Activated T-cell treated with anti-CD3 and anti-CD28 coated beads for 4 hours (primary cell): ENCODE measurements around the gene CAMTA2.
"Not testable (repeated sequence)": the region's sequence is repeated elsewhere in the genome, so short reads cannot be mapped to it uniquely, and the experiment has no call there.

Experiments
- DNase-seq: peaks from one replicate; pipeline ENCODE4 v3.0.0-alpha.2; 2020

The CAMTA2 gene

GRCh38 chr17:4986951-4987766 lies at the start of gene CAMTA2:
Gene CAMTA2, minus strand, starts transcription at chr17:4987675. Its CDS starts 1,453 bp downstream, at chr17:4986222.
- peak; percentile 85 for DNase-seq

GRCh38 chr17:5035315-5035714 lies 47.8 kb upstream of the CAMTA2 start, which contains the start of gene SLC52A1:
Gene SLC52A1, minus strand, starts transcription at chr17:5035426. Its CDS starts 820 bp downstream, at chr17:5034606.
- DNase-seq: no peak

GRCh38 chr17:5034651-5035050 lies 47.2 kb upstream of the CAMTA2 start:
- DNase-seq: no peak

- no peak for DNase-seq
Measured at GRCh38 chr17:5034063-5034462, 46.6 kb upstream of the CAMTA2 start.

- no peak for DNase-seq
Measured at GRCh38 chr17:5033352-5034015, 46.0 kb upstream of the CAMTA2 start.

GRCh38 chr17:5032865-5033264 lies 45.4 kb upstream of the CAMTA2 start:
- DNase-seq: no peak

- DNase-seq: peak; percentile 78
Measured at GRCh38 chr17:5031365-5032082, 44.0 kb upstream of the CAMTA2 start.

GRCh38 chr17:5030168-5030567 lies 42.7 kb upstream of the CAMTA2 start:
- not testable (repeated sequence) for DNase-seq

GRCh38 chr17:5027916-5028315 lies 40.4 kb upstream of the CAMTA2 start:
- DNase-seq: no peak

GRCh38 chr17:5027299-5027698 lies 39.8 kb upstream of the CAMTA2 start:
- no peak for DNase-seq

GRCh38 chr17:5024604-5025003 lies 37.1 kb upstream of the CAMTA2 start:
- no peak for DNase-seq

GRCh38 chr17:5023588-5024147 lies 36.2 kb upstream of the CAMTA2 start:
- no peak for DNase-seq

GRCh38 chr17:5022171-5022711 lies 34.8 kb upstream of the CAMTA2 start:
- DNase-seq: no peak

- no peak for DNase-seq
Measured at GRCh38 chr17:5020502-5021023, 33.1 kb upstream of the CAMTA2 start.

GRCh38 chr17:5019475-5019956 lies 32.0 kb upstream of the CAMTA2 start:
- DNase-seq: no peak

- no peak for DNase-seq
Measured at GRCh38 chr17:5014357-5014756, 26.9 kb upstream of the CAMTA2 start.

GRCh38 chr17:5011928-5012327 lies 24.5 kb upstream of the CAMTA2 start:
- DNase-seq: no peak

- DNase-seq: no peak
Measured at GRCh38 chr17:5003214-5003867, 15.9 kb upstream of the CAMTA2 start.

GRCh38 chr17:5002121-5002788 lies 14.8 kb upstream of the CAMTA2 start:
- no peak for DNase-seq

- no peak for DNase-seq
Measured at GRCh38 chr17:5000237-5000639, 12.8 kb upstream of the CAMTA2 start.

GRCh38 chr17:4999430-5000093 lies 12.1 kb upstream of the CAMTA2 start:
- no peak for DNase-seq
